K562 treated with DMSO at 1 percent for 12 hours (cell line): ENCODE results near the gene ZNF850. TPM values are rescaled to one million over a fixed set of nuclear protein-coding genes. Genes with fewer than 3 reads are reported as not detected.

Experiments
- total RNA-seq: library from RNA; unstranded; fragments of 300-600 nt; gene quantifications from 2 replicates; pipeline ENCODE4 v1.2.3, GENCODE V29; 2022; ENCODE audit not compliant: insufficient read depth

ZNF850 gene
- 1.0 and 1.8 TPM in 2 replicates for total RNA-seq

DNA sequence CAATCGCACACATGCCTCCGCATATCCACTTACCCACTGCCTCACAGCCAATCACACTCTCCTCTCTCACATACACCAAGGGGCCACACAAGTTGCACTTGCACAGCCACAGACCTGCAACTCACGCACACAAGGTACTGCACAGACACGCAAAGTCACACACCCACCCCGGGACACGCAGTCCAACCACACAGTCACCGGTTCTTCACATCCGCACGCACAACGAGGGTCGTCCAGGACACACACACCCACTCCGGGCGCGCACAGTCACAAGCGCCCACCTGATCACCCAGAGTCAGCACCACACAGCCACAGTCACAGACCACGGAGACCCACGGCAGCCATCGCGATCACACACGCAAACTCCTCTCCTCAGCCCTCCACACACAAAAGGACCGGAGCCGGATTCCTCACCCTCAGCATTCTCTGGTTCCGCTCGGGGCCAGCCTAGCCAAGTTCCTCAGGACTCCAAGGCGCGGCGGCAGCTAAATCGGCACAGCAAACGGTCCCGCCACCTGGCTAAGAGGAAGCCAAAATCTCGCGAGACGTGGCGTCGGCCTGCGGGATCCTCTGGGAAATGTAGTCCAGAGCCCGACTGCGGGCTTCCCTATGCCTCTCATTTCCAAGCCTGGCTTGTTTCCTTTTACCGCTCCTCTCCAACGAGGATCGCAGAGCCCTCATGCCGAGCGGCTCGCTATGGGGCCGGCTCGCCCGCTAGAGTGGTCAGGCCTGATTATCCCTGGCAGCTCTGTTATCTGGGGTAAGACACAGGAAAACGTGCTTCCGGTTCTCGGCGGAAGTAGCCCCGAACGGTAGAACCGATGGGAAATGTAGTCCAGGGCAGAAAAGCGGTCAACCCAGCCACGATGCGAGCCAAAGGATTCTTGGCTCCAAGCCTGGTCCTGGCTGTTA, at the start of gene ZNF850:
Gene ZNF850, minus strand, starts transcription at position 497 of the 912 bp plus-strand sequence. CDS start 10,201 bp downstream, outside the sequence.

DNA sequence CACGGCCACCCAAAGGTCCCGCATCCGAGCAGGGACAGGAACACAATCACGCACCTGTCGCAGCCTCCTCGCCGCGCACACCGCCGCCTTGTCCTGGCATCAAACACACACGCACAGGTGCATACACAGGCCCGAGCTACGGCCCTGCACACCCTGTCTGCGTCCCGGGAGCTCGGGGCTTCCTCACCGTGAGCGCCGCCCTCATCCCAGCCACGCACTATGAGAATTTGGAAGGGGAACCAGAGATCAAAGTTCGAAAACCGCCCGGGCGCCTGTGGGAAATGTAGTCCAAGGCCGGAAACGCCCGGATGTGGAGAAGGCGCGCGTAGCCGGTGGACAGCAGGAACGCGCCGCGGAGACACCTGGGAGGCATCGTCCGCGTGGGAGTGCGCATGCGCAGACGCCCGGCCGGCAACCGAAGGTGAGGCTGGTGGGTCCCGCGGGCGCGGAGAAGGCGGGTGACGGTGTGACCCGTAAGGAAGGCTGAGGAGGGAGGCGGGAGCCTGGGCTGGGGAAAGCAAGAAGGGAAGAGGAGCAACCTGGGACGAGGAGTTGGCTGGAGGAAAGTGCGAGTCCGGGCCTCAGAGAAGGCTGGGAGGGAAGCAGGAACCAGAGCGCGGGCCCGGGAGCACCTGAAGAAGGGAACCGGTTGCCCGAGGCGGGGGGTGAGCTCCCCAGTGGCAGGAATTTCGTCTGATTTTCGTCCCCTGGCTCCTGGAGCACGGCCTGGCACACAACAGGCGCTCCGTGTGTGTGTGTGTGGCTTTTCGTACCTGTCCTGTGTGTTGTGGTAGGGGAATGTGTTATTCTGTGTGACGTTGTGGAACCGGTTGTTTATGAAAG, 85.2 kb downstream of the ZNF850 start, which contains the start of gene ZNF567:
Gene ZNF567, plus strand, starts transcription at position 399 of the 843 bp plus-strand sequence. CDS start 7,256 bp downstream, outside the sequence.

Other genes with a start within 250 kb of the ZNF850 start
- gene ZNF260, start 244.5 kb downstream of the ZNF850 start, total RNA-seq, result 1.0 and 4.3 TPM in 2 replicates
- 0.76 and 3.0 TPM in 2 replicates for gene ZNF529, start 199.5 kb downstream of the ZNF850 start, total RNA-seq
- 0.23 TPM in 1 of 2 replicates, not detected in the other for gene ZNF382, start 167.5 kb downstream of the ZNF850 start, total RNA-seq
- 1.2 TPM in 1 of 2 replicates, not detected in the other for gene ZNF461, start 106.0 kb downstream of the ZNF850 start, total RNA-seq
- 1.2 and 3.3 TPM in 2 replicates for gene ZNF567, start 85.2 kb downstream of the ZNF850 start, total RNA-seq
- gene ZNF790, start 65.6 kb upstream of the ZNF850 start, total RNA-seq, result not detected in 2 replicates
- 0.47 TPM in 1 of 2 replicates, not detected in the other for gene ZNF345, start 78.1 kb upstream of the ZNF850 start, total RNA-seq
- not detected in 2 replicates for gene ZNF829, start 143.5 kb upstream of the ZNF850 start, total RNA-seq
- 0.28 TPM in 1 of 2 replicates, not detected in the other for gene ZNF568, start 143.5 kb upstream of the ZNF850 start, total RNA-seq